Lower leg skin (tissue), 3 donors: ENCODE data around the gene SLCO2B1.

Experiments
- CTCF ChIP-seq, 3 donors: fragments of 450-650 bp; IDR thresholded peaks; one replicate each; pipeline ENCODE4 v1.5.1; 2016; ENCODE audit warnings: antibody characterized with exemption in 3 of 3, mild to moderate bottlenecking in 3 of 3, moderate library complexity in 2 of 3
- POLR2A ChIP-seq, 2 donors: fragments of 450-650 bp; IDR thresholded peaks; one replicate each; pipeline ENCODE4 v1.6.1; 2016 to 2017; ENCODE audit warnings: antibody characterized with exemption in 2 of 2, mild to moderate bottlenecking in 1 of 2, moderate library complexity in 1 of 2

DNA sequence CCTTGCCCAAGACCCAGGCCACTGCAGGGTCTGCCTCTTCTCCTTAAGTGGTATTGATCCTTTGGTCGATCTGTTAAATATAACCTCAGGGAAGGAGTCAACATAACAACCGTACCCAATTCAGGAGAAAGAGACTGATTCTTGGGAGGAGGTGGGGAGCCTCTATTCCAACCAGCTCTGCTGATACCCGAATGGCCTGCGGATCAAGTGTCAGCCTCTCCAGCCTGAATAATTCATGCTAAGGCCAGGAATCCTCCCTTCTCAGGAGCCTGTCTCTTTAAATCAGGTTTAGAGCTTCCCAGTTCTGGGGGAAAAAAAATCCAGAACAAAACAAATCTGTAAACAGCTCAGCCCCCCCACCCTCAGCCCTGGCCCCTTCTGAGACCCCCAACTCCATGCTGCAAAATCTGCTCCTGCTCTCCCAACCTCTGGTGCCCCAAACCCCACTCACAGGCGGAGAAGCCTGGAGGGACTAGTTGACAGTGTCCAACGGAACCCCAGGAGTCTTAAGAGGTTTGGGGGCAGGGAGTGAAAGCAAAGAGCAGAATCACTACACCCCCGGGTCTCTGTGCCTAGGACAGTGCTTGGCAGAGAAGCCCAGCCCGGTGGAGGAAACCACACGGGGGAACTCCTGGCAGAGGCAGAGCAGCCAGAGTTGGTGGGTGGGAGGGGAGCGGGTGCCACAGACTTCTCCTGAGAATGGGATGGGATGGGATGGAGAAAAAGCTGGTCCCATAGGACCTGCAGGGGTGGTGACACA lies 88.8 kb downstream of the SLCO2B1 start:
- TF ChIP-seq CTCF (IDR thresholded peaks at IDR 0.05) (no peak), POLR2A (IDR thresholded peaks at IDR 0.05) (no peak)
